NCI-H128 (cell line): ENCODE results near the gene OCA2.
"Not testable (repeated sequence)": the region's sequence is repeated elsewhere in the genome, so short reads cannot be mapped to it uniquely, and the experiment has no call there.

Source experiments
- DNase-seq: peaks from one replicate; lab custom pipeline; 2025; ENCODE audit not compliant: unreplicated experiment; lab: John Stamatoyannopoulos, UW

OCA2 gene

DNA sequence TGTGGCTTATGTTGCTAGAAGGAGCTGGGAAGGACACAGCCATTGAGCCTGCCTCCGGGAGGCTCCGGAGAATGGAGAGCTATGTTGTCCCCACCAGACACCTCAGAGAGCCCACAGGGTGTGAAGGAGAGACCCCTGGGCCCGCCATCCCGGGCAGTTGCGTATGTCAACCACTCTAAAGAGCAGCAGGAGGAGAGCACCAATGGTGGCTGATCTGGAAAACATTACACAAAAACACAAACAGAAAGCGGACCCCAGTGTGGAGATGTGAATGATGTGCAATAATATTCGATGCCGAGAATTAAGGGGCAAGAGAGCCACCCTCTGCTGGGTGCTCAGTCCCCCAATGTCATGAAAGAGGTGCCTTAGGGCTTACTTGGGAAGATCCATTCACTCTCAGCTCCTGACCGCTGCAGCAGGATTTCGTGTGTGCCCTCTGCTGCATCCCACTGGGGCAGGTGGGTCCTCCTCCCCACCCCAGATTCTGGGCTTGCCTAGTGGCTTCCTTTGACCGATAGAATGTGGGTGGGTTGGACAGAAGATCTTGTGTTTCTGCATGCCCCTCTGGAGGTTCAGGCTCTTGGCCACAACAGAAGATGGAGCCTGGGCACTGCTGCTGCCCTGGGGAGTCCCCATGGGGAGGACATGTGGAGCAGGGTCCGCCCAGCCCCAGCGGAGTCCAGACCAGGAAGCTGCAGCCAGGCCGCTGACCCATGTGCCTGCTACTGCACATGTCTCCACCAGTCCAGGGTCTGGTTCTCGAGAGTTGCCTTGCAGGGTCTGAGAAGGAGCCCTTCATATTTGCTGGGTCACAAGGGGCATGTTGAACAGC, 245.3 kb downstream of the OCA2 start:
- no peak for DNase-seq

DNA sequence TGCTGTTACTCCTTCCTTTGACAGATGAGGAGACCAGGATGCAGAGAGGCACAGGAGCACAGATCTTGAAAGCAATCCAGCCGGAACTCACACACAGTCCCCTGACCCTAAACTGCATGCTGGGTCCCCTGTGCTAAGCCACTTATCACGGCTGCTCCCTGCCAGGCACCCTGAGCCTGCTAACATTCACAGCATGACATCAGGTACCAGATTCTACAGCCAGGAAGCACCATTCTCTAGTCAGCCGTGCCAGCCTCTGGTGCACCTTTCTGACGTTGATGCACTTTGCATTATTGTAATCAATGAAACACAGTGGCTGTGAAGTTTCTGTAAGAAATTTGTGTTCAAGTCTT, 247.3 kb downstream of the OCA2 start:
- DNase-seq = no peak

DNA sequence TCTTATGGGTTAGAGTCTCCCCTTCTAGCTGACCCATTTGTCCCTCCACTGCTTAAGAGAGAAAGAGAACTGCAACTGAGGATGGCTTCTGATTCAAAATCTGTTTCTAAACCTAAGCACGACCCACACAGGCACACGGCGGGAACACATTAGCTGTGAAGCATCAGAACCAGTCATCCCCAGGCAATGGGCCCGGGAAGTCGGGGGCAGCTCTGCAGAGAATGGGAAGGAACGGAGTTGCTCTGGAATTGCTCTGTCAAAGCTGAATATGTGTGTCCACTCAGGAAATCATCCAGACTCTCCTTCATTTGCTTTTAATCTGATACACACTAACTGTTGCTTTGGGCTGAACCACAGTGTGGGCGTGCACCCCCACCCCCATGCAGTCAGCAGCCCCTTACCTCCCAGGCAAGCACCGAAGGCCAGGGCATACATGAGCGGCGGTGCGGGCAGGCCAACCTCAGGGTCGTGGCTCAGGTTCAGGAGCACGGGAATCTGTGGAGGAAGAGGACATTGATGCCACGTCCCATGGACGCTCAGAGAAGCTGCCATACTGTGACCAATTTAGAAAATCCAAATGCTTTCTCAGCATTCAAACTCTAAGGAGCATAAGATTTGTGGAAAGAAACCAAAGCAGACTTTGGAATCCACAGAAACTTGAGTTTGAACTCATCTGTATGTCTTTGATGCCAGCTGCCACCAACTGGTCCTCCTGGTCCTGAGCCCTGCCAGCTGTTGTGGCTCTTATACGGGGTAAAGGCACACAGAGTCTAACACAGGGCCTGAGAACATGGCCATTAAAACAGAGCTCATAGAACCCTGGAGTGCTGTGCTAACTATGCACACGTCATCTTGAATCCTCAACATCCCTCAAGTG, 247.9 kb downstream of the OCA2 start:
- no peak for DNase-seq

DNA sequence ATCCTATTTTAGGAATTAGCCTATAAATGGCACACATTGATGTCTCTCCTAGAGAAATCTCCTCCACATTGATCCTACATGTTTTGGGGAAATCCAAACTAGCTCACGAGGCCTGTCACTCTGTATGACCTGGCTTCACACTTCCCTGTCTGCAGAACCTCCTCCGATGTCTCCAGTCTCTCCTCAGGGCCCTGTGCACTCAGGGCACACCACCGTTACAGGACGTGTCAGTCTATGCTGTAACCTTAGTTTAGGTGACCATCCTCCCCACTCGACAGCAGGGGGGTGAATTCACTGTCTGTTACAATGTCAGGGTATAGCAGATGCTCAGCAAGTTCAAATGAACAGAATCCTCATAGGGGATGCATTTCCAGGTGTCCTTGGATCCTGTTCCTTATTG, 249.1 kb downstream of the OCA2 start:
- no peak for DNase-seq

DNA sequence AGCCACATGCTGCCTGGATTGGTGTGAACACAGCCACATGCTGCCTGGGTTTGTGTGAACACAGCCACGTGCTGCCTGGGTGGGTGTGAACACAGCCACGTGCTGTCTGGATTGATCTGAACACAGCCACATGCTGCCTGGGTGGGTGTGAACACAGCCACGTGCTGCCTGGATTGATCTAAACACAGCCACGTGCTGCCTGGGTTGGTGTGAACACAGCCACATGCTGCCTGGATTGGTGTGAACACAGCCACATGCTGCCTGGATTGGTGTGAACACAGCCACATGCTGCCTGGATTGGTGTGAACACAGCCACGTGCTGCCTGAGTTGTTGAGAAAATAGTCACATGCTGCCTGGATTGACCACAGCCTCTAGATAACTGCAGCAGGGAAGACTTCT, 250.2 kb downstream of the OCA2 start:
- not testable (repeated sequence) for DNase-seq

DNA sequence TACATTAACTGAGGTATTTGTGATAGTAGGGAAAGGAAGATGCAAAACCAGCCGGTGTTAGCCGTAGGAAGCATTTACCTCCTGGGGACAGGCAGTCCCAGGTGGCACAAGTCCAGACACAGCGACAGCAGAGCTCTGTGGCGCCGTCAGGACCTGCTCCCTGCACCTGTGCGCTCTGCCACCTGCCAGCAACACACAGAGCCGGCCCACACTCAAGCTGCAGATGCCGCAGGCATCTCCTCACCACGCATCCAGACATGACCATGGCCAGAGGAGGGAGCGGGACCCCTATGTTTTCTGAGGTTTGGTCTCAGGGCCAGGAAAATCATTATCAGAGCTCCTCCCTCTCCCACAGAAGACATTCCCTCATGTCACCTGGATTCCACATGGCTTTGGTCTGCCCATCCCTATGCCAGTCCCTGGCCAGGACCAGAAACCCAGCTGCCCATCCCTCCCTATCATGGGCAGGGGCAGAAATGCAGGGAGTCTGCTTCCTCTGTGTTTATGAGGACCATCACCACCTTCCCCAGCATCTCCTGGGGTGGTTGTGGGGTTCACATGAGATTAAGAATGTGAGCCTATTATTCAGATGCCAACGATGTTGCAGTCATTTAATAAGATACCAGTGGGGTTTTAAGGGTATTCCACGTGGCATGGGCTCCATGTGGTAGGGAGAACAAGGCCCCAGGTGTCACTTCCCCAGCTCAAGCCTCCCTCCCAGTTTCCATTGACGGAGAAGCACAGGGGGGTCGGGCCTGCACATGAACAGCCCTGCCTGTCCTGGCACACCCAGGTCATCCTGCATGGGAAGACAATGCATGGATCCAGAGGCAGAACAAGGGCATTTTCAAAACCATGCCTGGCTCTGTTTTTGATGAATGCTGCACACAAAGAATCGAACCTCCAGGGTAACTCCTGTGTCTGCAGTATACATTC, 251.1 kb downstream of the OCA2 start:
- DNase-seq = no peak

DNA sequence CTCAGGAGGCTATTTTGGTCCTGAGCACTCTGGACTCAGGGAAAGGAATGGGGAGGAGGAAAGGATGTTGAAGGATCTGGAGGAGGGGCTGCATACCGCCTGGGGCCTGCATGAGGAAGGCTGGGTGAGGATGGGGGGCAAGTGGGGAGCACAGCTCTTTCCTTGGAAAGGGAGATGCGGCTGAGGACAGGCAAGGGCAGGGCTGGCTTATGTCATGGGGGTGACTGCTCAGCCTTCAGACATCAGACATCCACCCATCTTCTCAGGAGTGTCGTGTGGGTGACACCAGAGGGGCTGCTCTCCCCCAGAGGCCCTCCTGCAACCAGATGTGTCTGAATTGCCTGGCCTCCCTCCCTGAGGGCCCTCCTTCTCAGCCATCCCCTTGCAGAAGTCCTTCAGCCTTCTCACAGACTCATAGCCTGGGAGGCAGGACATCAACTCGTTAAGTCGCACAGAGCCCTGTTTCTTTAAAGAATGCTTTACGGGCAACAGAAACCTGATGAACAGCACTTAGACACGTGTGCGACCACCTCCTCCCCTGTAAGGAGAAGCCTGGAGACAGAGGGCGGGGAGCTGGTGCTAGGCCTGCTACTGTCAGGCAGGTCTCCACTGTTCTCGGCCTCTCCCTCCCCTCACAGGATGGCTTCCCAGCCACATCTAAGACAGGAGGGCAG, 252.3 kb downstream of the OCA2 start:
- no peak for DNase-seq

DNA sequence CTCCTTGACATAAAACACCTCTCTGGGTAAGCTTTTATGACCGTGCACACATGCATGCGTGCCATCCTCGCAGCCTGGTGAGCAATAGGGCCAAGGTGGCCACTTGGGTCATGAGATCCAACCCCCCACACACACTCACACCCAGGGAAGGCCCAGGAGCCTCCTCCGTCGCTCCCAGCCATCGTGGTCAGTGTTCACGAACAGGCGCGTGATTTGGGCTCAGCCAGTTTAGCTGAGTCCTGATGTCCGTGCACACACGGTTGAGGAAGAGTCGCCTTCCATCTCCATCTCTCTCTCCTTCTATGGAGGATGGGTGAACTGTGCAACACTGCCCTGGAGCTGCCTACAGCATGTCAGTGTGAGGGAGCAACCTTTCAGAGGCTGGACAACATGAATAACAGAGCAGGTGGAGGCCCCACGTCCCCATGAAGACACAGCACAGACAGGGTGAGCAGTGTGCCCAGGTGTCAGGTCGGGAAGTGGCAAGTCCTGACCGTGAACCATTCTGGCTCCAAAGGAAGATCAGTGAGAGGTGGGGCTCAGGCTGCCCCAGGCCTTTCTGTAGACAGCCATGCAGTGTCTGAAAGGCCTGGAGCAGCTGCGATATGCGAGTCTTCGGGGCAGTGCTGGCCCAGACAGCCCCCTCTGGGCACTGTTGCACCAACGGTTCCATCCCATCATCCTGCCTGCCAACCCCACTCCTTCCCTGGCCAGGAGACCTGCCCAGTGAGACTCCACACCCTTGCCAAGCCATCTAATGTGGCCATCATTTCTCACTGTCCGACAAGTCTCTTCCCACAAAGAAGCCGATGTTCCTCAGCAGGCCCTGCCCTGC, 253.4 kb downstream of the OCA2 start:
- DNase-seq = no peak

DNA sequence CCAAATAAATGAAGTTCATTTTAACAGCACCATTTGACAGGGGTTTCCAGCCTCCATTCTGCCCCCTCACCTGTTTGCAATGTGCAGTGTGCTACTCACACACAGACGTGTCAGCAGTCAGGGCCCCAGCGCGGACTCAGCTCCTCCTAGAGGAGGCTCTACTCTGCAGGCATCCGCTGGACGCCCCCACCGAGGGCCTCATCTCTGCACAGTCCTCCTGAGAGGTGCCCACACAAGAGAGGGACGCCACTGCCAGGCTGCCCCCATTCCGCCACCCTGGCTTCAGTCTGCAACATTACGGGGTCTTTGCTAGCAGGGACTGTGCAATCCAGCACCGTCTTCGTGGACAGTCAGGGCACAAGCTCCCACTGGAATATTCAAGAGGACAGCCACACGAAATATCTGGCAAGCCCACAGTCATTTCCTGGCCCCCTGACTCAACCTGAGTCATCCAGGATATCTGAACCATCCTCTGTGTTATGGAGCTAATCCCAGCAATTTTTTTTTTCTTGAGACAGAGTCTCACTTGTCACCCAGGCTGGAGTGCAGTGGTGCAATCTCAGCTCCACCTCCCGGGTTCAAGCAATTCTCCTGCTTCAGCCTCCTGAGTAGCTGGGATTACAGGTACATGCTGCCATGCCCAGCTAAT, 255.0 kb downstream of the OCA2 start:
- no peak for DNase-seq

DNA sequence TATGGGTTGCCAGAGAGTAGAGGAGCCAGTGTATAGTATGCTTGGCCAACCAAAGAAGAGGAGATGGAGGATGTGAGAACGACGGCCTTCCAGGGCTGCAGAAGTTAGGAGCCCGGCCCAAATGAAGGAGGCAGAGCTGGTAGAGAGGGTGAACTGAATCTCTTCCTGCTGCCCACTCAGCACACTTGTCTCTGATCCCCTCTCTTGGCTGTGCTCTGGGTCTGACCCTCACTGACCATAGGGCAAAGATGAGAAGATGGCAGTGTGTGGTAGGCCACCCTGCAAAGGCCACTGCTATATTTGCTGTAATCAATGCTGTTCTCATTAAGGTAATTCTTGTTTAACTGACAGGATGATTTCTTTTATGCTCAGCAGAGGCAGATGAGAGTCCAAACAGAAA, 256.0 kb downstream of the OCA2 start:
- no peak for DNase-seq

DNA sequence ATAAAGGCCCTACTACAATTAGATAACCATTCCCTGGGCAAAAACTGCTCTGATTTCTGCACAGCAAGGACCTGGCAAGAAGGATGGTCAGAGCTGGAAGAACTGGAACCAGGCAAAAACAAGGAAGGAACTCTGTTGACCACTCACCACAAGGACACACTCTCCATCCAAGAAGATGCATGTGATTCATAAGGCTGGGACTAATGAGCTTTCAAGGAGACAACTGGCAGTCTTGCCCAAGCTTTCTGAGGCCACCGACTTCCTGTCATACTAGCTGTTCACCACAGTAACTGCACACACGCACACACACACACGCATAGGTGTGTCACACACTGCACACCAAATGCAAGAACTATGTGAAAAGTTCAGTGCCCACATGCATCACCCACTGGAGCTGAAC, 256.6 kb downstream of the OCA2 start:
- DNase-seq = no peak

DNA sequence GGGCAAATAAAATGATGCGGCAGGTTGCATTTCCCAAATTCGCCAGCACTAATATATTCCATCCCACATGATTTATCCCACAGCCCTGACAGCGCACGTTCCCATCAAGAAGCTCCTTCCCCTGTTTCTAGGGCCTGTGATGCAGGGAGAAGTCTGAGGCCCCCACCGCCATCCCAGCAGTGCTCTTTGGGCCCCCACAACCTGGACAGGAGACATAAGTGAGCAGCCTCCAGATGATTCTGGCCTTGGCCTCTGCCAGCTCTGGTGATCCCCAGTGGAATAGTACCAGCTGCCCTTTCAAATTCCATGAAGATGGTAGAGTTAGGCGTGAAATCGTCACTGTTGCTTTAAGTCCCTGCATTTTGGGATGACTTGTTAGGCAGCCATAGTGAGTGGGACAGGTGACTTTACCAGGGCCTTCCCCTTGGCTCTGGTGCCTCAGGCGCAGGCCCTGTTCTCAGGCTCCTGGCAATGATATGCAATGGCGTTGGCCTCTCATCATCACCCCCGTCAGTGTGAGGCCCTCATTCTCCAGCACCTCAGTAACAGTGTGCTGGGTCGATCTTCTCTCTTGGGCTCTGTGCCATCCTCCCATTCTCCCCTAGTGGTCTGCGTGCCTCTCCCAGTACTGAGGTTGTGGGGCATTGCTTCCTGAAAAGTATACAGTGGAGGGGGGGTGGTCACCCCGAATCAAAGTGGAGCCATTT, 263.7 kb downstream of the OCA2 start:
- DNase-seq = no peak

DNA sequence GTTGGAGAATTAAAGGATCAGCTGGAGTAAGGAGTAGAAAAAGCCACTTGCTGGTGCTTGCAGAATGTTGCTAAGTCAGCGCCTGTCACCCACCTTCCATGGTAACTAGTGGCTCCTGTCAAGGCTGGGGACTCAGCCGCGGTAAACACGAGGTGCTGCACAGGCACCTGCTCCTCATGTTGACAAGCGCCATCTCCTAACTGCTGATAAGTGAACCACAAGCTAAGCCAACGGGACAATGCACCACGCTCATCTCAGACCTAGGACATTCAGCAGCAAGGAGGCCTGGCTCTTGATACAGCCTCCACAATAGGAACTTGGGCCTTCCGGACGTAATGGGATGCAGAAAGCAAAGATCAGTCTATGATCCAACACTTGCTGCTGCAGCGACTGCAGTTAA, 264.4 kb downstream of the OCA2 start:
- DNase-seq = no peak

DNA sequence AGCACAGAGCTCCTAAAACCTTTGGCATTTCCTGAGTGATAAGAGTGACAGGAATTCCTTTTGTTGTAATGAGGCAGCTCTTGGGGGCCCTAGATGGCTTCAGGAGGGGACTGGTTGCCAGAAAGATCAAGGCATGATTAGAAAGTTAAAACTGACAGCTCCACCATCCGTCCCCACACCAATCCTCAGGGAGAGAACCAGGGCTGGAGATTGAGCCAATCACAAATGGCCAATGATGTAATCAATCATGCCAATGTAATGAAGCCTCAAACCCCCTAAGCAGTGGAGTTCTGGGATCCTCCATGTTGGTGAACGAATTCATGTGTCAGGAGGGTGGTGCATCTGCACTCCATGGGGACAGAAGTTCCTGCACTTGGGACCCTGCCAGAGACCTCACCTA, 265.1 kb downstream of the OCA2 start:
- DNase-seq = no peak

DNA sequence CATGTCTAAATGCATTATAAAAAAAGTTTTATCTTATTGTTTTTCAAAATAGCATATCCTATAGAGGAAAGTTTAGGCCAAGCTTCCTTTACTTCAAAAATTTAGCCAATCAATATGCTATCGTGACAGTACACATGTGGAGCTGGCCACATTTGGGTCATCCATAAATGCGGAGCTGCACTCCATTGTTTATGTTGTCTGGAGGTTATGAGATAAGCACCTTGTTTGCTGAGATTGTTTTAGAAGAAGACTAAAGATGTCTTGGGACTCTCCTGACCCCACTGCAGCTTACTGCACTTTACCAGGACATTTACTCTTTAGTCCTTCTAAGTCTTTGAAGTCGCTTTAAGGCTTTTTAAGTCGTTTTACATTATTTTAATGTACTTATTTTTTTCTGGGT, 265.9 kb downstream of the OCA2 start:
- DNase-seq = no peak

DNA sequence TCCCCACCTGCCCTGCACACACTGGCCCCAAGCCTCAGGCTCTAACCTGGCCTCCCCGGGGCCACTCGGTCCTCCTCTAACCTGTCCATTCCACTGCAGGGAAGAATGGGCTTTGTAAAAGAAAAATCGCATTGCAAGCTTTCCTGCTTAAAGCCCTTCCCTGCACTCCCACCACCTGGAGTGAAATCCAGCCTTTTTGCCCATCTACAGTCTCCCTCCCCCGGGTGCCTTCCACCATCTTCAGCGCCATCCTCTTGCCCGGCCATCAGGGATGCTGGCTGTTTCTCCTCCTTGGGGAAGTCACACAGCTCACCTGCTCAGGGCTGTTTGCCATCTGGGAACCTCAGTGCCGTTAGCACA, 266.9 kb downstream of the OCA2 start:
- DNase-seq = no peak

DNA sequence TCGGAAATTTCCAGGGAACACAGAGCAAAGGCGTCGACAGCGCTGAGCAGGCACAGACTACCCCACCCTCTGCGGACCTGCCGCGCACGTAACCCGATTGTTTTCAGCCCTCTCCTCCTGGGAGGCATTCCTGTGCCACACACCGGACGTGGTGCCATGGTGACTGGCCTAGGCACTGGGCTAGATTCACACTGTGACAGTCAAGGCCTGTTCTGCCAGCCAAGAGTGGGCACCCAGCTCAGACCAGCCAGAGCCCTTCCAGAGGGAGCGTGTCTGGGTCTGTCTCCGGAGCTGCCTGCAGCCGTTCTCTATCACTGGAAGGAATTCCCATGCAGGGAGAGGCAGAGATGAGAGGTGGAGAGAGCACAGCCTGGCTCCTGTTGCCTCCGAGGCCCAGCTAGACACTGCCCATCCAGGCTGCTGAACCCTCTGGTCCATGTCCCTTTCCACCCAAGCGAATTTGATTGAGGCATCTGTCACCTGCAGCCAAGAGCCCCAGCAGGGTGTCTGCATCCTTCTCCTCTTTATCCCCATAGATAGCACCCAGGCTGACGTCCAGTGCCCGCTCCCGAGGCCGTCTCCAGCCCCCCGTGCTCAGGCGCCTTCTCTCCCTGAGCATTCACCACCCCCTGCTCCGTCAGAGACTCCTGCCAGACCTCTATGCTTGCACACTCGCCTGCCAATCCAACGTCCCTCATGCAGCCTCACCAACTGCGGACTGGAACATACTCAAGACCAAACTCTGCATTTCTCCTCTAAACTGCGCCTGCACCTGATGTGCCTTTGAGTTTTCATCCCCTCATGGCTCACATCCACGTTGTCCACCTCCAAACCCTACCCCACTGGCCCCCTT, 267.5 kb downstream of the OCA2 start:
- DNase-seq = no peak

DNA sequence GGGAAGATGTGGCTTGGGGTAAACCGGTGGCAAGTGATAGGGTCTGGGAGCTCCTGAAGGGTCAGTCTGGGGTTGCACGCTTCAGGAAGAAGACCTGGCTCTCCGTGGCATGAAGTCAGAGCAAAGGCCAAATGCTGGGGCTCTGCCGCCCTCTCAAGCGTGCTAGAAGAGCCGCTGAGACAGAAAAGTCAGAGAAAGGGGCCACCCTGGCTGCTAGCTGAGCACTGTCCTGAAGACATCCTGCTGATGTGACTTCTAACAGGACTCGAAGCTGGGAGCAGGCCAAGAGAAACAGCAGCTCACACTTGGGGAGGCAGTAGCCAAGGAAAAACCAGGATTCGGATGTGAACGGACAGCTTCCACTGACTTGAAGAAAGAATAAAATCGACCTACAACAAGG, 270.4 kb downstream of the OCA2 start:
- DNase-seq = no peak
